H1 (cell line): ENCODE measurements around the gene NT5M. TPM values are rescaled to one million over a fixed set of nuclear protein-coding genes. Genes with fewer than 3 reads are reported as not detected.

Experiments
- CTCF ChIA-PET: fragments of 300-600 bp; sonication (Branson Sonifier 250); formaldehyde crosslinking; loops from one replicate; lab custom pipeline; 2021; ENCODE audit not compliant: partially characterized antibody; lab: Charles Lee
- POLR2A ChIA-PET: fragments of 300-600 bp; sonication (Branson Sonifier 250); formaldehyde crosslinking; loops from one replicate; lab custom pipeline; 2021; ENCODE audit warnings: inconsistent platforms; ENCODE audit not compliant: partially characterized antibody; lab: Charles Lee
- DNase-seq, 2 experiments: peaks; one replicate each; pipeline versions ENCODE4 v3.0.0 to v3.0.0-alpha.2; 2010 to 2022; ENCODE audit warnings: low spot score in 2 of 2, low read depth in 1 of 2, mixed read lengths in 1 of 2
- FAIRE-seq: peaks from 2 replicates; lab custom pipeline; 2011; peaks lifted over from hg19 to GRCh38; lab: Jason Lieb, UNC
- H2AFZ ChIP-seq: 2 replicates; pipeline ENCODE4 v1.8.1; 2012; ENCODE audit warnings: low read length, inconsistent platforms
- H2AK5ac ChIP-seq: 2 replicates; pipeline ENCODE4 v1.6.1; 2013; ENCODE audit warnings: low read depth, low read length
- H2BK120ac ChIP-seq: replicated peaks from 2 replicates; pipeline ENCODE3; 2013; ENCODE audit warnings: low read depth, low read length, inconsistent platforms
- H2BK12ac ChIP-seq: 2 replicates; pipeline ENCODE4 v1.6.1; 2013; ENCODE audit warnings: low read depth, low read length
- H2BK15ac ChIP-seq: 2 replicates; pipeline ENCODE4 v1.6.1; 2013; ENCODE audit warnings: low read length
- H2BK20ac ChIP-seq: 2 replicates; pipeline ENCODE4 v1.6.1; 2013; ENCODE audit warnings: low read length
- H2BK5ac ChIP-seq: 2 replicates; pipeline ENCODE4 v1.6.1; 2013; ENCODE audit warnings: low read depth, low read length
- H3K14ac ChIP-seq: 2 replicates; pipeline ENCODE4 v1.6.1; 2013; ENCODE audit warnings: inconsistent platforms; ENCODE audit not compliant: insufficient read length
- H3K18ac ChIP-seq: 2 replicates; pipeline ENCODE4 v1.6.1; 2013; ENCODE audit warnings: low read length; ENCODE audit errors: extremely low read depth
- H3K23ac ChIP-seq: 2 replicates; pipeline ENCODE4 v1.6.1; 2013; ENCODE audit warnings: inconsistent platforms; ENCODE audit not compliant: insufficient read length
- H3K23me2 ChIP-seq: 2 replicates; pipeline ENCODE4 v1.6.1; 2013; ENCODE audit warnings: low read depth, low read length
- H3K27ac ChIP-seq: 2 replicates; pipeline ENCODE4 v1.6.1; 2011; ENCODE audit warnings: low read depth, low read length, inconsistent platforms
- H3K27me3 ChIP-seq, 4 experiments: replicated peaks in 1 of 4; 1 replicate in 1 of 4; 2 replicates in 3 of 4; pipeline versions ENCODE4 v1.6.1 to v1.8.1; 2011 to 2013; ENCODE audit warnings: low read length in 3 of 4, mild to moderate bottlenecking in 3 of 4, inconsistent platforms in 2 of 4, mixed read lengths in 2 of 4, moderate library complexity in 1 of 4; ENCODE audit not compliant: control insufficient read depth in 3 of 4, insufficient read depth in 3 of 4; ENCODE audit errors: extremely low read depth in 1 of 4
- H3K36me3 ChIP-seq, 4 experiments: 2 replicates each; pipeline versions ENCODE4 v1.6.1 to v1.8.1; 2011 to 2013; ENCODE audit warnings: mild to moderate bottlenecking in 4 of 4, low read length in 3 of 4, moderate library complexity in 2 of 4, control low read depth in 1 of 4, inconsistent platforms in 1 of 4; ENCODE audit not compliant: insufficient read depth in 4 of 4, control insufficient read depth in 2 of 4
- H3K4ac ChIP-seq: replicated peaks from 2 replicates; pipeline ENCODE3; 2013; ENCODE audit warnings: low read length, low read depth, mixed read lengths, inconsistent platforms; ENCODE audit not compliant: insufficient read length
- H3K4me1 ChIP-seq, 4 experiments: replicated peaks in 1 of 4; 1 replicate in 1 of 4; 2 replicates in 3 of 4; pipeline versions ENCODE4 v1.6.1 to v1.8.1; 2011 to 2013; ENCODE audit warnings: low read length in 3 of 4, inconsistent platforms in 2 of 4, mixed read lengths in 1 of 4; ENCODE audit not compliant: insufficient read depth in 4 of 4, control insufficient read depth in 3 of 4
- H3K4me2 ChIP-seq, 2 experiments: 2 replicates each; pipeline versions ENCODE4 v1.6.1 to v1.8.1; 2011 to 2013; ENCODE audit warnings: low read depth in 2 of 2, low read length in 2 of 2, control low read depth in 1 of 2, inconsistent platforms in 1 of 2, mild to moderate bottlenecking in 1 of 2; ENCODE audit not compliant: insufficient read depth in 1 of 2
- H3K4me3 ChIP-seq, 4 experiments: fragments of 200-600, 300-600 bp in 1 of 4; sonication (generic), shearing (Covaris generic), sonication (Bioruptor Twin) in 1 of 4; 2 replicates each; pipeline versions ENCODE4 v1.5.1 to v1.8.1; 2011 to 2016; ENCODE audit warnings: low read length in 4 of 4, low read depth in 3 of 4, control low read depth in 2 of 4, inconsistent platforms in 2 of 4, mild to moderate bottlenecking in 2 of 4, mixed read lengths in 1 of 4, moderate library complexity in 1 of 4; ENCODE audit not compliant: insufficient read depth in 2 of 4; ENCODE audit errors: extremely low read depth in 1 of 4
- H3K56ac ChIP-seq: replicated peaks from 2 replicates; pipeline ENCODE3; 2013; ENCODE audit warnings: low read depth, mild to moderate bottlenecking, mixed read lengths, low read length, inconsistent platforms; ENCODE audit not compliant: insufficient read length
- H3K79me1 ChIP-seq: 2 replicates; pipeline ENCODE4 v1.6.1; 2013; ENCODE audit warnings: low read depth, low read length, control low read depth
- H3K79me2 ChIP-seq, 2 experiments: 2 replicates each; pipeline versions ENCODE4 v1.6.1 to v1.8.1; 2012 to 2013; ENCODE audit warnings: low read length in 2 of 2, mild to moderate bottlenecking in 2 of 2, inconsistent platforms in 1 of 2; ENCODE audit not compliant: insufficient read depth in 2 of 2, control insufficient read depth in 1 of 2
- H3K9ac ChIP-seq, 4 experiments: replicated peaks in 1 of 4; 1 replicate in 1 of 4; 2 replicates in 3 of 4; pipeline versions ENCODE4 v1.6.1 to v1.8.1; 2011 to 2013; ENCODE audit warnings: low read depth in 3 of 4, low read length in 3 of 4, control low read depth in 2 of 4, mild to moderate bottlenecking in 2 of 4, moderate library complexity in 2 of 4, inconsistent platforms in 1 of 4; ENCODE audit errors: extremely low read depth in 1 of 4
- H3K9me3 ChIP-seq, 2 experiments: 2 replicates each; pipeline versions ENCODE4 v1.6.1 to v1.8.1; 2012 to 2013; ENCODE audit warnings: mild to moderate bottlenecking in 2 of 2, moderate library complexity in 2 of 2, control low read depth in 1 of 2, inconsistent platforms in 1 of 2, low read depth in 1 of 2, low read length in 1 of 2, mixed read lengths in 1 of 2; ENCODE audit not compliant: insufficient read depth in 2 of 2
- H4K20me1 ChIP-seq, 2 experiments: replicated peaks in 1 of 2; 2 replicates each; pipeline versions ENCODE3 to v1.8.1; 2011 to 2013; ENCODE audit warnings: inconsistent platforms in 2 of 2, low read length in 2 of 2, mild to moderate bottlenecking in 1 of 2; ENCODE audit not compliant: insufficient read depth in 2 of 2, control insufficient read depth in 1 of 2
- H4K5ac ChIP-seq: 2 replicates; pipeline ENCODE4 v1.6.1; 2013; ENCODE audit warnings: low read length, low read depth, mixed read lengths, inconsistent platforms; ENCODE audit not compliant: insufficient read length
- H4K8ac ChIP-seq: 2 replicates; pipeline ENCODE4 v1.8.0; 2013; ENCODE audit warnings: mild to moderate bottlenecking, moderate library complexity, low read length, inconsistent platforms; ENCODE audit not compliant: insufficient read depth; ENCODE audit errors: extremely low read depth
- H4K91ac ChIP-seq: replicated peaks from 2 replicates; pipeline ENCODE3; 2013; ENCODE audit warnings: low read length, mixed read lengths, inconsistent platforms; ENCODE audit not compliant: insufficient read length
- ZNF274 ChIP-seq: IDR thresholded peaks from 2 replicates; pipeline ENCODE4 v1.7.0; 2012; ENCODE audit warnings: low read length, borderline replicate concordance; ENCODE audit errors: extremely low read depth
- WGBS, 2 experiments: shearing (Covaris generic) in 1 of 2; methylation state at CpG; one replicate each; pipeline versions ENCODE4 v1.1.6 to v1.1.7; 2013 to 2015; ENCODE audit warnings: low lambda C conversion rate in 2 of 2, mixed read lengths in 2 of 2, inconsistent platforms in 1 of 2, low coverage in 1 of 2, missing lambda C conversion rate in 1 of 2; ENCODE audit not compliant: insufficient replicate concordance in 2 of 2, insufficient coverage in 1 of 2, insufficient read length in 1 of 2; ENCODE audit errors: extremely low coverage in 1 of 2, missing lambda C conversion rate in 1 of 2; 5-methylcytosine and 5-hydroxymethylcytosine counted together
- polyA plus RNA-seq, 7 experiments: library from polyadenylated mRNA; depleted of rRNA in 3 of 7; stranded (reverse) in 5 of 7; unstranded in 2 of 7; fragments of >200 nt in 5 of 7; fragments of 200-250 nt in 2 of 7; gene quantifications; 1 replicate in 5 of 7; 2 replicates in 1 of 7; 4 replicates in 1 of 7; pipeline versions ENCODE4 v1.2.1 to v1.2.3, GENCODE V29; 2011 to 2013; ENCODE audit warnings: missing spikeins in 2 of 7, mixed read lengths in 2 of 7
- total RNA-seq: library from RNA; stranded (reverse); fragmentation: NEBNext Ultra II Directional; extraction: Animal tissue kit (Norgen Biotek cat#: 25700); gene quantifications from 2 replicates; pipeline ENCODE4 v1.2.1, GENCODE V29; 2021

The NT5M gene
- total and polyA plus RNA-seq, 2 of the 8 experiments (the other 6 are each of a cell fraction or from before 2014, with no cell fraction given): 7.6 to 18.2 TPM

GRCh38 chr17:17342242-17342945 is 39.2 kb downstream of the NT5M start:
- H3K79me1 ChIP-seq: no peaks in the 10 kb centered on the region
- H3K4me1 ChIP-seq: no peaks in the 10 kb centered on the region
- H3K56ac ChIP-seq: no peak overlapping the region
- no peak overlapping the region for H3K4ac ChIP-seq
- POLR2A ChIA-PET: no interaction called here
- no peak overlapping the region for H3K27ac ChIP-seq
- no peak overlapping the region for H3K4me3 ChIP-seq
- H3K9ac ChIP-seq: no peak overlapping the region
- H2BK12ac ChIP-seq: no peak overlapping the region
- no peak for FAIRE-seq
- H2AK5ac ChIP-seq: no peak overlapping the region
- no peak overlapping the region for H3K4me2 ChIP-seq
- no peak overlapping the region for H4K8ac ChIP-seq
- H2AFZ ChIP-seq: no peak overlapping the region
- H2BK20ac ChIP-seq: no peak overlapping the region
- H3K14ac ChIP-seq: no peak overlapping the region
- no peak overlapping the region for H2BK120ac ChIP-seq
- TF ChIP-seq ZNF274: no peak
- TF ChIP-seq, all 59 proteins: peak for 0
- Histone ChIP-seq H2BK5ac (no peak overlapping the region), H4K20me1 (no peaks in the 10 kb centered on the region), H4K91ac (no peak overlapping the region), H3K23me2 (no peaks in the 10 kb centered on the region; the same call in 1 of the 2 replicates), H3K79me2 (no peaks in the 10 kb centered on the region), H2BK15ac (no peak overlapping the region), H3K9me3 (no peaks in the 10 kb centered on the region), H3K23ac (no peak overlapping the region), H3K18ac (no peak overlapping the region), H4K5ac (no peak overlapping the region), H3K36me3 (no peaks in the 10 kb centered on the region), H3K27me3 (no peaks in the 10 kb centered on the region)
- CTCF ChIA-PET: interaction anchor here (0.6 to 4.2 kb wide), 2 partner anchors 13 to 252 kb away, joined by 4 to 22 read pairs; no protein-coding TSS in a partner anchor
- WGBS, 2 experiments: 89% methylated on average over 17 of the region's 17 CpGs; no CpG with 5 or more reads in 1 of the 2 experiments
- DNase-seq: no peak
